B cell (primary cell): ENCODE results near the gene ACAA2. TPM values are rescaled to one million over a fixed set of nuclear protein-coding genes. Genes with fewer than 3 reads are reported as not detected.
"Not testable (repeated sequence)": the region's sequence is repeated elsewhere in the genome, so short reads cannot be mapped to it uniquely, and the experiment has no call there.

Experiments
- ATAC-seq: fragments of 200-7000 bp; cut with Tn5 transposase; one replicate; pipeline ENCODE4 v1.10.0; 2021; ENCODE audit warnings: low read depth, mild to moderate bottlenecking, moderate number of reproducible peaks, moderate library complexity
- CTCF ChIA-PET: fragments of 350-600 bp; sonication (Branson Sonifier 250); formaldehyde crosslinking; loops from one replicate; lab custom pipeline; 2021; ENCODE audit warnings: antibody characterized with exemption, inconsistent platforms; lab: Charles Lee
- POLR2A ChIA-PET: fragments of 350-600 bp; sonication (Branson Sonifier 250); formaldehyde crosslinking; loops from one replicate; lab custom pipeline; 2021; ENCODE audit warnings: antibody characterized with exemption; lab: Charles Lee
- DNase-seq: peaks from one replicate; pipeline ENCODE4 v3.0.0; 2013
- H2AFZ ChIP-seq: 2 replicates; pipeline ENCODE4 v1.6.1; 2012; ENCODE audit warnings: mild to moderate bottlenecking, low read depth, low read length; ENCODE audit not compliant: insufficient read depth, poor library complexity, severe bottlenecking
- H3K27ac ChIP-seq, 2 donors: 1 replicate in 1 of 2; 2 replicates in 1 of 2; pipeline ENCODE4 v1.5.1; 2012 to 2013; ENCODE audit warnings: low read length in 2 of 2, mild to moderate bottlenecking in 2 of 2, moderate library complexity in 1 of 2
- H3K27me3 ChIP-seq, 4 experiments: fragments of 200-600 bp in 1 of 4; sonication (generic) in 1 of 4; replicated peaks in 1 of 4; 1 replicate in 2 of 4; 2 replicates in 2 of 4; pipeline versions ENCODE4 v1.6.1 to v1.7.0; 2013 to 2016; ENCODE audit warnings: low read length in 3 of 4, mild to moderate bottlenecking in 2 of 4, mixed read lengths in 1 of 4, moderate library complexity in 1 of 4; ENCODE audit not compliant: insufficient read depth in 4 of 4, control insufficient read depth in 3 of 4; ENCODE audit errors: control extremely low read depth in 1 of 4
- H3K36me3 ChIP-seq, 2 experiments: replicated peaks in 1 of 2; 1 replicate in 1 of 2; 2 replicates in 1 of 2; pipeline versions ENCODE4 v1.6.1 to v1.7.1; 2013; ENCODE audit warnings: low read length in 1 of 2; ENCODE audit not compliant: insufficient read depth in 2 of 2, control insufficient read depth in 1 of 2; ENCODE audit errors: control extremely low read depth in 1 of 2, extremely low read depth in 1 of 2
- H3K4me1 ChIP-seq, 2 donors: fragments of 200-600 bp in 1 of 2; sonication (generic) in 1 of 2; 1 replicate in 1 of 2; 2 replicates in 1 of 2; pipeline versions ENCODE4 v1.5.1 to v1.6.1; 2013 to 2017; ENCODE audit warnings: low read length in 2 of 2; ENCODE audit not compliant: control insufficient read depth in 2 of 2, insufficient read depth in 2 of 2
- H3K4me2 ChIP-seq: replicated peaks from 2 replicates; pipeline ENCODE3; 2012; ENCODE audit warnings: mild to moderate bottlenecking, low read depth, low read length; ENCODE audit not compliant: poor library complexity, severe bottlenecking
- H3K4me3 ChIP-seq, 5 experiments: fragments of 200-600 bp in 1 of 5; sonication (generic) in 1 of 5; 1 replicate in 3 of 5; 2 replicates in 2 of 5; pipeline versions ENCODE4 v1.5.1 to v1.7.0; 2011 to 2016; ENCODE audit warnings: low read length in 4 of 5, mild to moderate bottlenecking in 4 of 5, low read depth in 2 of 5, control low read depth in 1 of 5, moderate library complexity in 1 of 5; ENCODE audit not compliant: insufficient read depth in 1 of 5; ENCODE audit errors: control extremely low read depth in 1 of 5, extremely low read depth in 1 of 5
- H3K79me2 ChIP-seq: fragments of 200-600 bp; sonication (generic); one replicate; pipeline ENCODE4 v1.6.0; 2016; ENCODE audit warnings: low read length; ENCODE audit not compliant: control insufficient read depth, insufficient read depth
- H3K9ac ChIP-seq: fragments of 200-600 bp; sonication (generic); 2 replicates; pipeline ENCODE4 v1.6.1; 2017; ENCODE audit warnings: mild to moderate bottlenecking, low read length, moderate library complexity
- H3K9me3 ChIP-seq, 3 donors: one replicate each; pipeline versions ENCODE4 v1.6.1 to v1.7.1; 2013; ENCODE audit warnings: low read length in 2 of 3; ENCODE audit not compliant: control insufficient read depth in 2 of 3, insufficient read depth in 1 of 3; ENCODE audit errors: control extremely low read depth in 1 of 3
- H4K20me1 ChIP-seq: 2 replicates; pipeline ENCODE4 v1.6.0; 2012; ENCODE audit warnings: mild to moderate bottlenecking, low read length; ENCODE audit not compliant: insufficient read depth, control insufficient read depth, poor library complexity, severe bottlenecking
- H3K27ac Mint-ChIP-seq: one replicate; pipeline ENCODE4 v1.8.0; 2021; ENCODE audit warnings: mixed read lengths
- H3K27me3 Mint-ChIP-seq: one replicate; pipeline ENCODE4 v1.8.0; 2021; ENCODE audit warnings: mixed read lengths
- H3K4me1 Mint-ChIP-seq: one replicate; pipeline ENCODE4 v1.8.0; 2021; ENCODE audit warnings: mixed read lengths
- H3K4me3 Mint-ChIP-seq: one replicate; pipeline ENCODE4 v1.8.0; 2021; ENCODE audit warnings: mixed read lengths
- H3K9me3 Mint-ChIP-seq: one replicate; pipeline ENCODE4 v1.8.0; 2022; ENCODE audit warnings: mixed read lengths; ENCODE audit not compliant: insufficient read depth
- EZH2 ChIP-seq: IDR thresholded peaks from 2 replicates; pipeline ENCODE4 v1.6.1; 2012; ENCODE audit warnings: borderline replicate concordance, low read depth, mild to moderate bottlenecking, moderate library complexity, low read length; ENCODE audit not compliant: insufficient read depth, poor library complexity, severe bottlenecking
- WGBS: methylation state at CpG from one replicate; pipeline ENCODE4 v1.1.5; 2013; ENCODE audit warnings: missing lambda C conversion rate; ENCODE audit not compliant: insufficient coverage; 5-methylcytosine and 5-hydroxymethylcytosine counted together
- intact Hi-C: fragments of 100-400 bp; cut with micrococcal nuclease; formaldehyde crosslinking; loops from one replicate; pipeline ENCODE4 v1.10.0; 2022
- polyA plus RNA-seq: library from polyadenylated mRNA; depleted of rRNA; stranded (reverse); fragments of >200 nt; gene quantifications from 2 replicates; pipeline ENCODE4 v1.2.3, GENCODE V29; 2012
- total RNA-seq, 2 donors: library from RNA; stranded (reverse); fragments of 120-200 nt in 1 of 2; gene quantifications; 1 replicate in 1 of 2; 2 replicates in 1 of 2; pipeline versions ENCODE4 v1.2.3 to v1.2.4, GENCODE V29; 2013 to 2022
- TF ChIP-seq, protein P1 (sequence below): fragments of 200-600 bp; IDR thresholded peaks from one replicate; pipeline ENCODE4 v1.8.0; 2022; ENCODE audit warnings: antibody characterized with exemption, mild to moderate bottlenecking

Gene ACAA2
- total and polyA plus RNA-seq, 2 donors (not counting 1 experiment from before 2014, with no cell fraction given) = 10.6 to 25.0 TPM

DNA sequence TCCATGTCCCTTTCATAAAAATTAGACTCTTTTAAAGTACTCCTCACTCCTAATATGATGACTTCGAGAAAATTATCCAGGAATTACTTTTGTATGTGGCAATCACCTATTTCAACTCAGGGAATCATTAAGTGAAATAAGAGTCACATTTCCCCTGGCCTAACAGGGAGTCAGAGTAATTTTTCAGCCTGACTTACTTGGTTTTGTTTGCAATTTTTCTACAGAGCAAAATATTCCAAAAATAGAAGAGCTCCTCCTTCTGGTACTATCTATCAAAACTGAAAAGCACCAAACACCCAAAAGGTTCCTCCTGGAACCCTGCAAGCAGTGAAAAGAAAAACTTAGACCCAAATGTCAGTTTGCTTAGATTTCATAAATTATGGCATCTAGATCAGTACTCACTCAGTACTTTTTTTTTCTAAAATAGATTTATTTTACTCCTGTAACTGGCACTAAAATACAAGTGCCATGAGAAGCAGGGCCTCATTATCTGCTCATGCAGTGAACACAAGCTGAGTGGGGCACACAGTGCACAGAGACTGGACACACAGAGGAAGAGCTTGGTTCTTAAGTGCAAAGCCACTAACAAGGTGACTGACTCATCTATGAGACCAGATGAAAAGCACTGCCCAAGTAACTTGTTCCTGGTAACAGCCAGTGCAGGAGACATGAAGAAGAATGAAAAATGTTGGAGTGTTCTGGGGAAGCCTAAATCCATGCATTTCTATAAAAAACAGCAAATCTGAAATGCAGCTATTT, 28.7 kb downstream of the ACAA2 start:
- H3K4me1 Mint-ChIP-seq = peaks cover 2% of the 10 kb centered on the region
- no peak overlapping the region for H3K4me3 ChIP-seq
- H3K27me3 Mint-ChIP-seq = no peaks in the 10 kb centered on the region
- ChIA-PET CTCF (no interaction called here), POLR2A (no interaction called here)
- intact Hi-C loops = no loop called here
- no peak overlapping the region for H3K4me2 ChIP-seq
- H3K9me3 ChIP-seq = peaks cover 0 to under 1% (median 0%) of the 10 kb centered on the region in 3 donors
- ATAC-seq (no peak), DNase-seq (no peak)
- H3K4me3 Mint-ChIP-seq = no peak overlapping the region
- no peaks in the 10 kb centered on the region for H3K4me1 ChIP-seq
- no peaks in the 10 kb centered on the region for H4K20me1 ChIP-seq
- H3K27ac Mint-ChIP-seq = no peak overlapping the region
- no CpG with 5 or more reads among the region's 1 CpG for WGBS
- peaks cover 2% of the 10 kb centered on the region for H3K9me3 Mint-ChIP-seq
- no peak overlapping the region for H3K9ac ChIP-seq
- H2AFZ ChIP-seq = no peak overlapping the region
- no peak overlapping the region for H3K27ac ChIP-seq
- H3K27me3 ChIP-seq = no peaks in the 10 kb centered on the region
- H3K36me3 ChIP-seq = peaks cover 7 to 19% of the 10 kb centered on the region in 2 experiments
- no peaks in the 10 kb centered on the region for H3K79me2 ChIP-seq
- TF ChIP-seq, protein P1, sequence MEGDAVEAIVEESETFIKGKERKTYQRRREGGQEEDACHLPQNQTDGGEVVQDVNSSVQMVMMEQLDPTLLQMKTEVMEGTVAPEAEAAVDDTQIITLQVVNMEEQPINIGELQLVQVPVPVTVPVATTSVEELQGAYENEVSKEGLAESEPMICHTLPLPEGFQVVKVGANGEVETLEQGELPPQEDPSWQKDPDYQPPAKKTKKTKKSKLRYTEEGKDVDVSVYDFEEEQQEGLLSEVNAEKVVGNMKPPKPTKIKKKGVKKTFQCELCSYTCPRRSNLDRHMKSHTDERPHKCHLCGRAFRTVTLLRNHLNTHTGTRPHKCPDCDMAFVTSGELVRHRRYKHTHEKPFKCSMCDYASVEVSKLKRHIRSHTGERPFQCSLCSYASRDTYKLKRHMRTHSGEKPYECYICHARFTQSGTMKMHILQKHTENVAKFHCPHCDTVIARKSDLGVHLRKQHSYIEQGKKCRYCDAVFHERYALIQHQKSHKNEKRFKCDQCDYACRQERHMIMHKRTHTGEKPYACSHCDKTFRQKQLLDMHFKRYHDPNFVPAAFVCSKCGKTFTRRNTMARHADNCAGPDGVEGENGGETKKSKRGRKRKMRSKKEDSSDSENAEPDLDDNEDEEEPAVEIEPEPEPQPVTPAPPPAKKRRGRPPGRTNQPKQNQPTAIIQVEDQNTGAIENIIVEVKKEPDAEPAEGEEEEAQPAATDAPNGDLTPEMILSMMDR = no peak
- no peak for TF ChIP-seq EZH2

DNA sequence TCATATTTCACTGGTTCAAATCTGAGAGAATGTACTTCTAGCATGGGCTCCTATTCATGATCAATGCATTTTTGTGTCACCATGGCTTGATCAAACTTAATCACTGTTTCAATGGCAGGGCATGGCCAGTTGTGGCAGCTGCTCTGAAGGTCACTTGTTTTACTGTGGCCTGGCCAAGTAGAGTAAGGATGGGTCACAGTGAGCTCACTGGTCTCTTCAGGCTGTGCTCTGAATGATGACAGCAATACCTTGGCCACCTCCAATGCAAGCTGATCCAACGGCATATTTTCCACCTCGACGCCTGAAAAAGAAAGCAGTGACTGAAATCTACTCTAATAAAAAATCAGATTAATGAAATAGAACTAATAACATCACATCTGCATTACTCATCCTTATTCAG, 29.7 kb downstream of the ACAA2 start:
- H4K20me1 ChIP-seq, H3K4me3 ChIP-seq, H3K79me2 ChIP-seq, H3K27me3 ChIP-seq, H3K9ac ChIP-seq, H3K9me3 ChIP-seq, ATAC-seq, DNase-seq, CTCF ChIA-PET, H3K4me2 ChIP-seq, H3K27ac ChIP-seq, H3K27me3 Mint-ChIP-seq, H3K9me3 Mint-ChIP-seq, intact Hi-C loops, H3K27ac Mint-ChIP-seq, H3K4me1 Mint-ChIP-seq, H3K4me3 Mint-ChIP-seq, H3K4me1 ChIP-seq, H2AFZ ChIP-seq, POLR2A ChIA-PET: not testable (repeated sequence)
- WGBS = no CpG with 5 or more reads among the region's 3 CpGs
- H3K36me3 ChIP-seq = peaks cover 6 to 19% of the 10 kb centered on the region in 2 experiments
